Measurements from ENCODE around the gene GCC2. TPM values are rescaled to one million over a fixed set of nuclear protein-coding genes. Genes with fewer than 3 reads are reported as not detected.
"Not testable (repeated sequence)": the region's sequence is repeated elsewhere in the genome, so short reads cannot be mapped to it uniquely, and the experiment has no call there.

GCC2 gene
- polyA plus RNA-seq, 2 donors, result 5.3 to 6.2 TPM

GRCh38 chr2:108492364-108492763, 43.4 kb downstream of the GCC2 start:
- Histone ChIP-seq H3K27ac (ENCODE audit: low read depth in 2 of 2, low read length in 1 of 2) (no peak overlapping the region), H3K27me3 (ENCODE audit: control insufficient read depth in 1 of 2, insufficient read depth in 2 of 2, low read length in 2 of 2) (no peaks in the 10 kb centered on the region), H3K4me3 (ENCODE audit: low read depth in 1 of 2, low read length in 2 of 2) (no peak overlapping the region), H3K4me1 (ENCODE audit: control insufficient read depth in 2 of 2, insufficient read depth in 2 of 2, low read length in 1 of 2) (no peaks in the 10 kb centered on the region), H3K36me3 (ENCODE audit: control insufficient read depth in 2 of 2, insufficient read depth in 2 of 2, low read length in 1 of 2) (peaks cover 0 to 5% of the 10 kb centered on the region in 2 donors), H3K9me3 (ENCODE audit: control insufficient read depth in 2 of 2, insufficient read depth in 1 of 2, low read depth in 1 of 2, low read length in 1 of 2) (no peaks in the 10 kb centered on the region)
- 85 to 88% methylated on average over 4 of the region's 4 CpGs for WGBS, 2 donors

GRCh38 chr2:108496167-108496566, 47.2 kb downstream of the GCC2 start:
- not testable (repeated sequence) for H3K27me3 ChIP-seq (ENCODE audit: control insufficient read depth in 1 of 2, insufficient read depth in 2 of 2, low read length in 2 of 2); H3K4me3 ChIP-seq (ENCODE audit: low read depth in 1 of 2, low read length in 2 of 2); H3K27ac ChIP-seq (ENCODE audit: low read depth in 2 of 2, low read length in 1 of 2); H3K9me3 ChIP-seq (ENCODE audit: control insufficient read depth in 2 of 2, insufficient read depth in 1 of 2, low read depth in 1 of 2, low read length in 1 of 2); H3K36me3 ChIP-seq (ENCODE audit: control insufficient read depth in 2 of 2, insufficient read depth in 2 of 2, low read length in 1 of 2); H3K4me1 ChIP-seq (ENCODE audit: control insufficient read depth in 2 of 2, insufficient read depth in 2 of 2, low read length in 1 of 2)
- WGBS, 2 donors, result 83% methylated on average over 1 to 2 of the region's 3 CpGs

- H3K4me1 ChIP-seq (ENCODE audit: control insufficient read depth in 2 of 2, insufficient read depth in 2 of 2, low read length in 1 of 2); H3K4me3 ChIP-seq (ENCODE audit: low read depth in 1 of 2, low read length in 2 of 2); H3K36me3 ChIP-seq (ENCODE audit: control insufficient read depth in 2 of 2, insufficient read depth in 2 of 2, low read length in 1 of 2); H3K9me3 ChIP-seq (ENCODE audit: control insufficient read depth in 2 of 2, insufficient read depth in 1 of 2, low read depth in 1 of 2, low read length in 1 of 2); H3K27ac ChIP-seq (ENCODE audit: low read depth in 2 of 2, low read length in 1 of 2); H3K27me3 ChIP-seq (ENCODE audit: control insufficient read depth in 1 of 2, insufficient read depth in 2 of 2, low read length in 2 of 2): not testable (repeated sequence)
- 79 to 89% methylated on average over 4 of the region's 4 CpGs for WGBS, 2 donors
Measured at GRCh38 chr2:108507620-108508019, 58.6 kb downstream of the GCC2 start.

GRCh38 chr2:108512431-108512830, 63.4 kb downstream of the GCC2 start:
- H3K4me3 ChIP-seq (ENCODE audit: low read depth in 1 of 2, low read length in 2 of 2); H3K9me3 ChIP-seq (ENCODE audit: control insufficient read depth in 2 of 2, insufficient read depth in 1 of 2, low read depth in 1 of 2, low read length in 1 of 2); H3K27ac ChIP-seq (ENCODE audit: low read depth in 2 of 2, low read length in 1 of 2); H3K4me1 ChIP-seq (ENCODE audit: control insufficient read depth in 2 of 2, insufficient read depth in 2 of 2, low read length in 1 of 2); H3K36me3 ChIP-seq (ENCODE audit: control insufficient read depth in 2 of 2, insufficient read depth in 2 of 2, low read length in 1 of 2); H3K27me3 ChIP-seq (ENCODE audit: control insufficient read depth in 1 of 2, insufficient read depth in 2 of 2, low read length in 2 of 2): not testable (repeated sequence)
- 75 to 81% methylated on average over 3 of the region's 3 CpGs for WGBS, 2 donors

GRCh38 chr2:108514478-108514877, 65.5 kb downstream of the GCC2 start:
- not testable (repeated sequence) for H3K9me3 ChIP-seq (ENCODE audit: control insufficient read depth in 2 of 2, insufficient read depth in 1 of 2, low read depth in 1 of 2, low read length in 1 of 2); H3K4me3 ChIP-seq (ENCODE audit: low read depth in 1 of 2, low read length in 2 of 2); H3K36me3 ChIP-seq (ENCODE audit: control insufficient read depth in 2 of 2, insufficient read depth in 2 of 2, low read length in 1 of 2); H3K27me3 ChIP-seq (ENCODE audit: control insufficient read depth in 1 of 2, insufficient read depth in 2 of 2, low read length in 2 of 2); H3K27ac ChIP-seq (ENCODE audit: low read depth in 2 of 2, low read length in 1 of 2); H3K4me1 ChIP-seq (ENCODE audit: control insufficient read depth in 2 of 2, insufficient read depth in 2 of 2, low read length in 1 of 2)
- 53 to 73% methylated on average over 2 of the region's 2 CpGs for WGBS, 2 donors

- not testable (repeated sequence) for H3K4me1 ChIP-seq (ENCODE audit: control insufficient read depth in 2 of 2, insufficient read depth in 2 of 2, low read length in 1 of 2); H3K36me3 ChIP-seq (ENCODE audit: control insufficient read depth in 2 of 2, insufficient read depth in 2 of 2, low read length in 1 of 2); H3K4me3 ChIP-seq (ENCODE audit: low read depth in 1 of 2, low read length in 2 of 2); H3K27me3 ChIP-seq (ENCODE audit: control insufficient read depth in 1 of 2, insufficient read depth in 2 of 2, low read length in 2 of 2); H3K9me3 ChIP-seq (ENCODE audit: control insufficient read depth in 2 of 2, insufficient read depth in 1 of 2, low read depth in 1 of 2, low read length in 1 of 2); H3K27ac ChIP-seq (ENCODE audit: low read depth in 2 of 2, low read length in 1 of 2)
- WGBS, 2 donors, result 94 to 100% methylated on average over 4 to 5 of the region's 6 CpGs
Measured at GRCh38 chr2:108524688-108525087, 75.7 kb downstream of the GCC2 start.

GRCh38 chr2:108525258-108525657, 76.3 kb downstream of the GCC2 start:
- not testable (repeated sequence) for H3K4me3 ChIP-seq (ENCODE audit: low read depth in 1 of 2, low read length in 2 of 2); H3K36me3 ChIP-seq (ENCODE audit: control insufficient read depth in 2 of 2, insufficient read depth in 2 of 2, low read length in 1 of 2); H3K27me3 ChIP-seq (ENCODE audit: control insufficient read depth in 1 of 2, insufficient read depth in 2 of 2, low read length in 2 of 2); H3K4me1 ChIP-seq (ENCODE audit: control insufficient read depth in 2 of 2, insufficient read depth in 2 of 2, low read length in 1 of 2); H3K27ac ChIP-seq (ENCODE audit: low read depth in 2 of 2, low read length in 1 of 2); H3K9me3 ChIP-seq (ENCODE audit: control insufficient read depth in 2 of 2, insufficient read depth in 1 of 2, low read depth in 1 of 2, low read length in 1 of 2)

- no peaks in the 10 kb centered on the region for H3K36me3 ChIP-seq (ENCODE audit: control insufficient read depth in 2 of 2, insufficient read depth in 2 of 2, low read length in 1 of 2)
- no peaks in the 10 kb centered on the region for H3K9me3 ChIP-seq (ENCODE audit: control insufficient read depth in 2 of 2, insufficient read depth in 1 of 2, low read depth in 1 of 2, low read length in 1 of 2)
- WGBS, 2 donors, result 96% methylated on average over 5 of the region's 5 CpGs
Measured at GRCh38 chr2:108531674-108532055, 82.7 kb downstream of the GCC2 start.

GRCh38 chr2:108533832-108534583, 85.0 kb downstream of the GCC2 start, which contains the start of gene LIMS1:
TSS of gene LIMS1 (plus strand) at chr2:108534470. CDS start at chr2:108534563, 93 bp downstream.
- H3K27ac ChIP-seq (ENCODE audit: low read depth in 2 of 2, low read length in 1 of 2), result peak within 1 kb of the TSS; percentile 89 to 91
- H3K4me1 ChIP-seq (ENCODE audit: control insufficient read depth in 2 of 2, insufficient read depth in 2 of 2, low read length in 1 of 2), result peaks cover 0 to 3% of the 10 kb centered on the region in 2 donors
- H3K9me3 ChIP-seq (ENCODE audit: control insufficient read depth in 2 of 2, insufficient read depth in 1 of 2, low read depth in 1 of 2, low read length in 1 of 2), result no peaks in the 10 kb centered on the region
- no peaks in the 10 kb centered on the region for H3K36me3 ChIP-seq (ENCODE audit: control insufficient read depth in 2 of 2, insufficient read depth in 2 of 2, low read length in 1 of 2)
- 0% methylated on average over 43 to 84 of the region's 87 CpGs for WGBS, 2 donors
- H3K27me3 ChIP-seq (ENCODE audit: control insufficient read depth in 1 of 2, insufficient read depth in 2 of 2, low read length in 2 of 2), result no peaks in the 10 kb centered on the region
- peak within 1 kb of the TSS; percentile 84 to 87 for H3K4me3 ChIP-seq (ENCODE audit: low read depth in 1 of 2, low read length in 2 of 2)

More at GRCh38 chr2:108531674-108532055, 82.7 kb downstream of the GCC2 start:
- no peaks in the 10 kb centered on the region for H3K27me3 ChIP-seq (ENCODE audit: control insufficient read depth in 1 of 2, insufficient read depth in 2 of 2, low read length in 2 of 2)
- H3K27ac ChIP-seq (ENCODE audit: low read depth in 2 of 2, low read length in 1 of 2), result no peak overlapping the region
- no peak overlapping the region for H3K4me3 ChIP-seq (ENCODE audit: low read depth in 1 of 2, low read length in 2 of 2)
- no peaks in the 10 kb centered on the region for H3K4me1 ChIP-seq (ENCODE audit: control insufficient read depth in 2 of 2, insufficient read depth in 2 of 2, low read length in 1 of 2)

GRCh38 chr2:108534584-108535356, 85.8 kb downstream of the GCC2 start:
- H3K27me3 ChIP-seq (ENCODE audit: control insufficient read depth in 1 of 2, insufficient read depth in 2 of 2, low read length in 2 of 2), result no peaks in the 10 kb centered on the region
- H3K4me3 ChIP-seq (ENCODE audit: low read depth in 1 of 2, low read length in 2 of 2), result peak overlapping the region; percentile 84 to 87
- H3K27ac ChIP-seq (ENCODE audit: low read depth in 2 of 2, low read length in 1 of 2), result peak overlapping the region; percentile 87 to 91
- H3K9me3 ChIP-seq (ENCODE audit: control insufficient read depth in 2 of 2, insufficient read depth in 1 of 2, low read depth in 1 of 2, low read length in 1 of 2), result no peaks in the 10 kb centered on the region
- no peaks in the 10 kb centered on the region for H3K36me3 ChIP-seq (ENCODE audit: control insufficient read depth in 2 of 2, insufficient read depth in 2 of 2, low read length in 1 of 2)
- peaks cover 0 to 3% of the 10 kb centered on the region in 2 donors for H3K4me1 ChIP-seq (ENCODE audit: control insufficient read depth in 2 of 2, insufficient read depth in 2 of 2, low read length in 1 of 2)
- 1% methylated on average over 42 to 57 of the region's 57 CpGs for WGBS, 2 donors
